Activated naive CD4-positive, alpha-beta T cell (primary cell): ENCODE measurements around the gene GNAZ.
"Not testable (repeated sequence)": the region's sequence is repeated elsewhere in the genome, so short reads cannot be mapped to it uniquely, and the experiment has no call there.

ENCODE experiments used
- DNase-seq, 4 experiments: peaks; one replicate each; lab custom pipeline; 2025; lab: John Stamatoyannopoulos, UW

GNAZ gene

GRCh38 chr22:23044570-23044969, 25.7 kb upstream of the GNAZ start:
- no peak for DNase-seq

GRCh38 chr22:23045461-23045860, 24.9 kb upstream of the GNAZ start:
- DNase-seq, result no peak

- no peak for DNase-seq
Observed at GRCh38 chr22:23047265-23047664, 23.1 kb upstream of the GNAZ start.

- DNase-seq, result no peak
Observed at GRCh38 chr22:23047742-23048141, 22.6 kb upstream of the GNAZ start.

GRCh38 chr22:23050546-23050945, 19.8 kb upstream of the GNAZ start:
- DNase-seq, result not testable (repeated sequence)

- DNase-seq, result no peak
Observed at GRCh38 chr22:23053051-23053707, 17.1 kb upstream of the GNAZ start.

- no peak for DNase-seq
Observed at GRCh38 chr22:23053912-23054530, 16.3 kb upstream of the GNAZ start.

GRCh38 chr22:23054531-23055257, 15.6 kb upstream of the GNAZ start:
- DNase-seq, result no peak

GRCh38 chr22:23055449-23056179, 14.7 kb upstream of the GNAZ start:
- DNase-seq, result no peak

- no peak for DNase-seq
Observed at GRCh38 chr22:23057331-23057730, 13.0 kb upstream of the GNAZ start.

GRCh38 chr22:23058063-23058462, 12.3 kb upstream of the GNAZ start:
- DNase-seq, result no peak

- DNase-seq, result no peak
Observed at GRCh38 chr22:23058481-23059283, 11.6 kb upstream of the GNAZ start.

GRCh38 chr22:23059284-23059948, 10.9 kb upstream of the GNAZ start:
- no peak for DNase-seq

GRCh38 chr22:23060612-23061400, 9.5 kb upstream of the GNAZ start:
- no peak for DNase-seq

GRCh38 chr22:23061471-23062280, 8.6 kb upstream of the GNAZ start:
- DNase-seq, result no peak

GRCh38 chr22:23062616-23063538, 7.4 kb upstream of the GNAZ start:
- no peak for DNase-seq

- DNase-seq, result no peak
Observed at GRCh38 chr22:23063539-23064380, 6.6 kb upstream of the GNAZ start.
